ENCODE results near the gene ASPM.

The ASPM gene

DNA sequence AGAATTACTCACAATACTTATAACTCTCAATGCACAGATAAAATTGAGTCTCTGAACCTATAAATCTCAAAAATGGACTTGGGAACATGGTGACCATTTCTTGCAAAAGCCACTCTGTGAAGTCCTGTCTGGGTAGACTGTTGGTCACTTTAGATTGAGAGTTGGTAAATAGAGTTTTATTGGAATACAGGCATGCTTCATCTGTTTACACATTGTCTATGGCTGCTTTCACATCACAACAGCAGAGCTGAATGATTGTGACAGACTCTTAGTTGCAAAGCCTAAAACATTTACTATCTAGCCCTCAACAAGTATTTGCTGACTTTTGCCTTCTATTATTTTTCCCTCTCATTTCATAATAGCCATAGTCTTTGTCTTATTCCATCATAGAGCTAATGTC, 24.1 kb upstream of the ASPM start:
- TF ChIP-seq, protein P1, sequence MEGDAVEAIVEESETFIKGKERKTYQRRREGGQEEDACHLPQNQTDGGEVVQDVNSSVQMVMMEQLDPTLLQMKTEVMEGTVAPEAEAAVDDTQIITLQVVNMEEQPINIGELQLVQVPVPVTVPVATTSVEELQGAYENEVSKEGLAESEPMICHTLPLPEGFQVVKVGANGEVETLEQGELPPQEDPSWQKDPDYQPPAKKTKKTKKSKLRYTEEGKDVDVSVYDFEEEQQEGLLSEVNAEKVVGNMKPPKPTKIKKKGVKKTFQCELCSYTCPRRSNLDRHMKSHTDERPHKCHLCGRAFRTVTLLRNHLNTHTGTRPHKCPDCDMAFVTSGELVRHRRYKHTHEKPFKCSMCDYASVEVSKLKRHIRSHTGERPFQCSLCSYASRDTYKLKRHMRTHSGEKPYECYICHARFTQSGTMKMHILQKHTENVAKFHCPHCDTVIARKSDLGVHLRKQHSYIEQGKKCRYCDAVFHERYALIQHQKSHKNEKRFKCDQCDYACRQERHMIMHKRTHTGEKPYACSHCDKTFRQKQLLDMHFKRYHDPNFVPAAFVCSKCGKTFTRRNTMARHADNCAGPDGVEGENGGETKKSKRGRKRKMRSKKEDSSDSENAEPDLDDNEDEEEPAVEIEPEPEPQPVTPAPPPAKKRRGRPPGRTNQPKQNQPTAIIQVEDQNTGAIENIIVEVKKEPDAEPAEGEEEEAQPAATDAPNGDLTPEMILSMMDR (conservative IDR thresholded peaks at IDR 0.05; ENCODE audit: control insufficient read depth, insufficient read depth, low read depth, low read length) = no peak
- DNase-seq (ENCODE audit: low read depth) = no peak
- no peak overlapping the region for H3K4me3 ChIP-seq (ENCODE audit: control insufficient read depth, low read depth, low read length)

DNA sequence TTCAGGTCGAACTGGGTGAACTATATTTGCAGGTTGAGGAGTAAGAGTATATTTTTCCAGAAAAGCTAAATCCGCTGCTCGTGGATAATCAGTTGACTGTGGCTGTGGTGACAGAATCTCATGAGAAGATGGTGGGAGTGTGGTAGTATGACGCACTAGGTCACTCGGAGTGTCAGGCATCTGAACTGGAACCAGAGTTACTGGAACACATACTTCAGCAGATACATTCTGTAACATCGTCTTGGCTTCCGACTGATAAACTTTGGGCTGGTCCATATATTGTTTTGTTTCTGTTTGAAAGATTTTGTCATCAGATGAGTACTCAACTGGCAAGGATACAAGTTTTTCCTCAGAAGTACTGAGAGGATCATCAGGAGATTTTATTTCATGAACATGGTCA, 13.0 kb upstream of the ASPM start:
- DNase-seq (ENCODE audit: low read depth) = no peak
- TF ChIP-seq, protein P1 (conservative IDR thresholded peaks at IDR 0.05; ENCODE audit: control insufficient read depth, insufficient read depth, low read depth, low read length) = no peak
- H3K4me3 ChIP-seq (ENCODE audit: control insufficient read depth, low read depth, low read length) = no peak overlapping the region

DNA sequence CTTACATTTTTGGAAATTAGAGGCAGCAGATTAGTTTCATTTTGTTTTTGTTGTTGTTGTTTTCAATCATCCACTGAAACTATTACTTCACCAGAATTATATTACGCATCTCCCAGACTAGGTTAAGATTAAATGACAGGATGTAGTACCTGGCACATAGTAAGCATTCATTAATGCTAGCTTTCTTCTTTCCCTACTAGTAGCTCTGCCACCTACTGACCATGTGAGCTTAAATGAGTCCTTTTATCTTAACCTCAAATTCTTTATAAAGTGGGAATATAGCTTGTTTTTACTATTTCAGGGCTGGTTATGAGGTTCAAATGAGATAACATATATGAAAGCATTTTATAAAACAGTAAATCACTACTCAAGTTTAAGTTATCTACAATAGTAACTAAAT, 10.2 kb upstream of the ASPM start:
- H3K4me3 ChIP-seq (ENCODE audit: control insufficient read depth, low read depth, low read length) = no peak overlapping the region
- no peak for DNase-seq (ENCODE audit: low read depth)
- TF ChIP-seq, protein P1 (conservative IDR thresholded peaks at IDR 0.05; ENCODE audit: control insufficient read depth, insufficient read depth, low read depth, low read length) = peak; percentile 20

DNA sequence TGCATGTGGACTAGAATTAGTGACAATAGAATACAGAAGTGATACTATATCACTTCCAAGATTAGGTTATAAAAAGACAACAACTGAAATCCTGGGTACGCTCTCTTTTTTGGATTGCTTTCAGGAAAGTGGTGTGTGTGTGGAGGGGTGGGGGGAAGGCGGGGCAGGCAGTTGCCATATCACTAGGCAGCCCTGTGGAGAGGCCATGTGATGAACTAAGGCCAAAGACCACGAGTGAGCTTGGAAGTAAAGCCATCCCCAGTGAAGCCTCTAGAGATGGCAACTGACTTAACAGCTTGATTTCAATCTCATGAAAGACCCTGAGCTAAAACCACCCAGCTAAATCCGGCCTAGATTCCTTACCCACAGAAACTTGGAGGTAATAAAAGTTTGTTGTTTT, 6.2 kb upstream of the ASPM start:
- H3K4me3 ChIP-seq (ENCODE audit: control insufficient read depth, low read depth, low read length) = no peak overlapping the region
- TF ChIP-seq, protein P1 (conservative IDR thresholded peaks at IDR 0.05; ENCODE audit: control insufficient read depth, insufficient read depth, low read depth, low read length) = no peak
- DNase-seq (ENCODE audit: low read depth) = no peak

DNA sequence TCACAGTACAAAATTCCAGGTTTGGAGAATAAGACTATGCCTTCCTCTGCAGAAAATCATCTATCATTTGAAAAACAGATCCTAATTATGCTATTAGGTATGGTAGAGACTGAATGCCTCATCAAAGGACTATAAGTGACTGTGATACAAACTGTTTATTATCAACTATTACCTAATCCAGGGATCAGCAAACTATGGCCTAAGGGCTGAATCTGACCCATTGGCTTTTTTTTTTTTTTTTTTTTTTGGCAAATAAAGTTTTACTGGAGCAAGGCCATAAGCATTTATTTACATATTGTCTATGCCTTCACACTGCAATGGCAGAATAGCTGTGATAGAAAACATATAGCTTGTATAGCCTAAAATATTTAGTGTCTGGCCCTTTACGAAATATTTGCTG, 4.7 kb upstream of the ASPM start:
- TF ChIP-seq, protein P1 (conservative IDR thresholded peaks at IDR 0.05; ENCODE audit: control insufficient read depth, insufficient read depth, low read depth, low read length) = no peak
- no peak for DNase-seq (ENCODE audit: low read depth)
- no peak overlapping the region for H3K4me3 ChIP-seq (ENCODE audit: control insufficient read depth, low read depth, low read length)

DNA sequence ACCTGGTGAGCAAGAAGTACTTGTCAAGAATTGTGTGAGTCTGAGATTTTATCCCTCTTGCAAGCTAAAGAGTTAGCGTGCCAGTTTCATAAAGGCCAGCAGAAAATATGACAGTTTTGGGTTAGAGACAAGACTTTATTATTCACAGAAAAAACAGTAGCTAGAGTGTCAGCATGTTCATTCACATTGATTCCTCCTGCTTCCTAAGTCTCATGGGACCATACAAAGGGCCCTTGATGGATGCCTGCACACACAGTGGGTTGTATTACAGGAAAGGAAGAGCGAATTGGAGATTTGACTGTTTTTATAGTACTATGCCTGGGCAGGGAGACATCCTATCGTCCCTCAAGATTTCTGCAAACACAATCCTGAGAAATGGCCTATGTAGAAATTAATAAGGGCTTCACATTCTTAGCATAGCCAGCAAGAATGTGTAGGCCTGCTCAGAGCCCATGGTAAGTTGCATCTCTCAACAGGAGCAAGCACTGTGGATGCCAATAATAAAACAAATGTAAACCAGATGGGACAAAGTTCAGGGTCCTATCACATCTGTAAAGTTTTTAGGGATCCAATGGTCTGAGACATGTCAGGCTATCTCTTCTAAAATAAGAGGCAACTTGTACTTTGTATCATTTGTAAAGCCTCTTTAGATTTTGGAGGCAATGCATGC, 4.0 kb upstream of the ASPM start:
- H3K4me3 ChIP-seq (ENCODE audit: control insufficient read depth, low read depth, low read length) = no peak overlapping the region
- DNase-seq (ENCODE audit: low read depth) = no peak
- TF ChIP-seq, protein P1 (conservative IDR thresholded peaks at IDR 0.05; ENCODE audit: control insufficient read depth, insufficient read depth, low read depth, low read length) = no peak

DNA sequence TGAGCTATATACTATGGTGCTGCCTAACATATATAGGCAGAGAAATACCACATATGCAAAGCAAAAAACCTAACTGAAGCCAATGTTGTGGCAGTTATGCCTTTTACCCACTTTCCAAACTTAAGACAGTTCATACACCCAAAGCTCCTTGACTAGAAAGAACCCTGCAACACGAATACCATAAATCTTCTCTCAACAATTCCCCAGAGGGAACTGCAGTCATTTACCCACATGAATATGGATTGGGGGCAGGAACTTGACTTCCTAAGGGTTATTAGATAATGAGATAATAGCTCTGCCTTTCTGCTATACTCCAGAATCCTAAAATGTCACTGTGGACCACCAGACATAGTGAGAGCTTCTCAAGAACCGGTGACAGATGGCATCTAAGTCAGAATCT, 2.9 kb upstream of the ASPM start:
- no peak for DNase-seq (ENCODE audit: low read depth)
- TF ChIP-seq, protein P1 (conservative IDR thresholded peaks at IDR 0.05; ENCODE audit: control insufficient read depth, insufficient read depth, low read depth, low read length) = no peak
- H3K4me3 ChIP-seq (ENCODE audit: control insufficient read depth, low read depth, low read length) = no peak overlapping the region

Measured in fibroblast of mammary gland (primary cell).